Tibial nerve (tissue), 4 donors: ENCODE measurements around the gene TMEM178B. TPM values are rescaled to one million over a fixed set of nuclear protein-coding genes. Genes with fewer than 3 reads are reported as not detected.
A peak's percentile ranks its signal among the peaks of the same experiment; 100 is the strongest.
"Not testable (repeated sequence)": the region's sequence is repeated elsewhere in the genome, so short reads cannot be mapped to it uniquely, and the experiment has no call there.

ENCODE experiments used
- DNase-seq, 2 donors: peaks; one replicate each; pipeline ENCODE4 v3.0.0-alpha.2; 2019; ENCODE audit warnings: low spot score in 2 of 2
- H3K27ac ChIP-seq, 4 donors: fragments of 200-600 bp; sonication (generic) in 3 of 4; one replicate each; pipeline ENCODE4 v1.5.1; 2017 to 2019; ENCODE audit warnings: mild to moderate bottlenecking in 1 of 4
- H3K27me3 ChIP-seq, 2 donors: fragments of 200-600 bp; sonication (generic) in 1 of 2; one replicate each; pipeline versions ENCODE4 v1.5.1 to v1.6.0; 2017 to 2019
- H3K36me3 ChIP-seq, 3 donors: fragments of 200-600 bp; sonication (generic); one replicate each; pipeline ENCODE4 v1.5.1; 2018 to 2019
- H3K4me1 ChIP-seq, 4 donors: fragments of 200-600 bp; sonication (generic) in 3 of 4; one replicate each; pipeline ENCODE4 v1.5.1; 2017 to 2019
- H3K4me3 ChIP-seq, 4 donors: fragments of 200-600 bp; sonication (generic) in 3 of 4; one replicate each; pipeline ENCODE4 v1.5.1; 2017 to 2019; ENCODE audit warnings: mild to moderate bottlenecking in 1 of 4, moderate library complexity in 1 of 4
- H3K9me3 ChIP-seq, 4 donors: fragments of 200-600 bp; sonication (generic) in 3 of 4; one replicate each; pipeline ENCODE4 v1.5.1; 2017 to 2019
- CTCF ChIP-seq, 5 experiments: fragments of 200-600 bp in 3 of 5; fragments of 450-650 bp in 2 of 5; sonication (generic) in 3 of 5; IDR thresholded peaks; one replicate each; pipeline ENCODE4 v1.5.1; 2016 to 2019; ENCODE audit warnings: antibody characterized with exemption in 5 of 5, mild to moderate bottlenecking in 3 of 5, moderate library complexity in 2 of 5
- EP300 ChIP-seq, 2 donors: sonication (generic); formaldehyde crosslinking; IDR thresholded peaks; one replicate each; pipeline ENCODE4 v1.6.1; 2017; ENCODE audit warnings: antibody characterized with exemption in 2 of 2, mild to moderate bottlenecking in 1 of 2
- POLR2A ChIP-seq, 2 donors: fragments of 450-650 bp; IDR thresholded peaks; one replicate each; pipeline ENCODE4 v1.6.1; 2017; ENCODE audit warnings: antibody characterized with exemption in 2 of 2, mild to moderate bottlenecking in 2 of 2, moderate library complexity in 2 of 2
- WGBS, 2 donors: methylation state at CpG; one replicate each; pipeline ENCODE4 v1.1.5; 2018; 5-methylcytosine and 5-hydroxymethylcytosine counted together
- total RNA-seq, 4 donors: library from RNA; depleted of rRNA; stranded (reverse); fragments of >200 nt; gene quantifications; one replicate each; pipeline ENCODE4 v1.1.0, GENCODE V29; 2016

TMEM178B gene
- total RNA-seq, 4 donors from 2014 or later: 0.30 to 0.78 (median 0.53) TPM

GRCh38 chr7:141074997-141075396 is 1.1 kb downstream of the TMEM178B start:
- no peak for TF ChIP-seq EP300 (IDR thresholded peaks at IDR 0.05)
- Histone ChIP-seq H3K4me3 (peak overlapping the region in 1 of 4 donors; percentile 66), H3K27me3 (peaks cover 0 to 58% of the 10 kb centered on the region in 2 donors), H3K36me3 (no peaks in the 10 kb centered on the region), H3K4me1 (peaks cover 0 to 41% (median 31%) of the 10 kb centered on the region in 4 donors), H3K27ac (no peak overlapping the region), H3K9me3 (no peaks in the 10 kb centered on the region)
- no peak for DNase-seq
- WGBS, 2 donors: 38 to 42% methylated on average over 4 of the region's 4 CpGs

- Histone ChIP-seq H3K4me3 (no peak overlapping the region), H3K36me3 (no peaks in the 10 kb centered on the region), H3K27me3 (peaks cover 0 to 44% of the 10 kb centered on the region in 2 donors), H3K9me3 (no peaks in the 10 kb centered on the region), H3K27ac (no peak overlapping the region), H3K4me1 (peaks cover 0 to 35% (median 29%) of the 10 kb centered on the region in 4 donors)
- DNase-seq: no peak
- TF ChIP-seq POLR2A (IDR thresholded peaks at IDR 0.05) (no peak), EP300 (IDR thresholded peaks at IDR 0.05) (no peak), CTCF (IDR thresholded peaks at IDR 0.05) (no peak)
- 39 to 47% methylated on average over 3 of the region's 3 CpGs for WGBS, 2 donors
These were observed 2.5 kb downstream of the TMEM178B start for GRCh38 chr7:141076377-141076776.

GRCh38 chr7:141079219-141079618 is 5.4 kb downstream of the TMEM178B start:
- peaks cover 0 to 20% of the 10 kb centered on the region in 2 donors for H3K27me3 ChIP-seq
- H3K4me3 ChIP-seq: no peak overlapping the region
- WGBS, 2 donors: 73 to 81% methylated on average over 8 of the region's 8 CpGs
- peaks cover 0 to 8% (median 6%) of the 10 kb centered on the region in 4 donors for H3K4me1 ChIP-seq
- H3K27ac ChIP-seq: no peak overlapping the region
- H3K36me3 ChIP-seq: no peaks in the 10 kb centered on the region
- no peak for DNase-seq
- H3K9me3 ChIP-seq: no peaks in the 10 kb centered on the region
- TF ChIP-seq CTCF (IDR thresholded peaks at IDR 0.05): no peak
- no peak for TF ChIP-seq POLR2A (IDR thresholded peaks at IDR 0.05)
- no peak for TF ChIP-seq EP300 (IDR thresholded peaks at IDR 0.05)

- H3K9me3 ChIP-seq, H3K4me1 ChIP-seq, H3K4me3 ChIP-seq, H3K36me3 ChIP-seq, H3K27ac ChIP-seq, DNase-seq, H3K27me3 ChIP-seq: not testable (repeated sequence)
- WGBS, 2 donors: 96 to 100% methylated on average over 1 to 2 of the region's 2 CpGs
These were observed 15.6 kb downstream of the TMEM178B start for GRCh38 chr7:141089490-141089889.

- H3K27ac ChIP-seq: no peak overlapping the region
- no peaks in the 10 kb centered on the region for H3K27me3 ChIP-seq
- no peaks in the 10 kb centered on the region for H3K36me3 ChIP-seq
- no peak overlapping the region for H3K4me3 ChIP-seq
- DNase-seq: no peak
- 22 to 24% methylated on average over 3 of the region's 3 CpGs for WGBS, 2 donors
- no peaks in the 10 kb centered on the region for H3K9me3 ChIP-seq
- H3K4me1 ChIP-seq: peaks cover 0 to 5% (median 0%) of the 10 kb centered on the region in 4 donors
- no peak for TF ChIP-seq EP300 (IDR thresholded peaks at IDR 0.05)
- no peak for TF ChIP-seq POLR2A (IDR thresholded peaks at IDR 0.05)
- no peak for TF ChIP-seq CTCF (IDR thresholded peaks at IDR 0.05)
These were observed 20.6 kb downstream of the TMEM178B start for GRCh38 chr7:141094336-141095070.

- no peaks in the 10 kb centered on the region for H3K27me3 ChIP-seq
- DNase-seq: no peak
- H3K4me3 ChIP-seq: no peak overlapping the region
- no peaks in the 10 kb centered on the region for H3K9me3 ChIP-seq
- no peaks in the 10 kb centered on the region for H3K36me3 ChIP-seq
- H3K4me1 ChIP-seq: peaks cover 0 to 12% (median 0%) of the 10 kb centered on the region in 4 donors
- 55 to 59% methylated on average over 4 of the region's 4 CpGs for WGBS, 2 donors
- TF ChIP-seq CTCF (IDR thresholded peaks at IDR 0.05): no peak
- no peak for TF ChIP-seq POLR2A (IDR thresholded peaks at IDR 0.05)
- no peak for TF ChIP-seq EP300 (IDR thresholded peaks at IDR 0.05)
- H3K27ac ChIP-seq: no peak overlapping the region
These were observed 23.6 kb downstream of the TMEM178B start for GRCh38 chr7:141097430-141097829.
